ENCODE measurements around the gene KCNK6.
A peak's percentile ranks its signal among the peaks of the same experiment; 100 is the strongest.

- TF ChIP-seq CTCF (IDR thresholded peaks at IDR 0.05) (no peak), POLR2A (IDR thresholded peaks at IDR 0.05) (peak in 1 of 2 donors; percentile 18)
Observed at GRCh38 chr19:38274739-38275138, 44.9 kb upstream of the KCNK6 start.
